Liver (tissue), 3 donors: ENCODE measurements around the gene NEK6.

Experiments
- ATF3 ChIP-seq: IDR thresholded peaks from 2 replicates; pipeline ENCODE4 v1.6.1; 2016; ENCODE audit warnings: antibody characterized with exemption
- EGR1 ChIP-seq, 2 donors: IDR thresholded peaks; 2 replicates each; pipeline ENCODE4 v1.6.1; 2016 to 2018; ENCODE audit warnings: antibody characterized with exemption in 2 of 2, low read depth in 2 of 2
- GABPA ChIP-seq, 2 donors: IDR thresholded peaks in 1 of 2; conservative IDR thresholded peaks in 1 of 2; 2 replicates each; pipeline ENCODE4 v1.6.1; 2016; ENCODE audit warnings: antibody characterized with exemption in 2 of 2, mild to moderate bottlenecking in 1 of 2, moderate library complexity in 1 of 2
- HNF4G ChIP-seq: IDR thresholded peaks from 2 replicates; pipeline ENCODE4 v1.6.1; 2016; ENCODE audit warnings: antibody characterized with exemption
- MAX ChIP-seq: IDR thresholded peaks from 2 replicates; pipeline ENCODE4 v1.6.1; 2016; ENCODE audit warnings: antibody characterized with exemption
- NR2F2 ChIP-seq: IDR thresholded peaks from 2 replicates; pipeline ENCODE4 v1.6.1; 2016; ENCODE audit warnings: antibody characterized with exemption
- RAD21 ChIP-seq, 2 donors: IDR thresholded peaks; 2 replicates each; pipeline ENCODE4 v1.6.1; 2016; ENCODE audit warnings: antibody characterized with exemption in 2 of 2, mild to moderate bottlenecking in 2 of 2
- YY1 ChIP-seq: IDR thresholded peaks from 2 replicates; pipeline ENCODE4 v1.6.1; 2016; ENCODE audit warnings: antibody characterized with exemption, mild to moderate bottlenecking
- TF ChIP-seq, protein P1 (sequence below): fragments of 150-350 bp; IDR thresholded peaks from 2 replicates; pipeline ENCODE4 v1.5.1; 2017; ENCODE audit warnings: improper control_type of control experiment, low read depth, low read length; ENCODE audit not compliant: missing input control
- TF ChIP-seq, protein P2 (sequence below): IDR thresholded peaks from 2 replicates; pipeline ENCODE4 v1.6.1; 2016; ENCODE audit warnings: antibody characterized with exemption, mild to moderate bottlenecking
- TF ChIP-seq, protein P3 (sequence below): IDR thresholded peaks from 2 replicates; pipeline ENCODE4 v1.6.1; 2016; ENCODE audit warnings: antibody characterized with exemption
- donor health status: healthy.
- donor health status: healthy.

GRCh38 chr9:124321416-124321815 is 63.7 kb downstream of the NEK6 start:
- no peak for TF ChIP-seq ATF3
- no peak for TF ChIP-seq NR2F2
- TF ChIP-seq MAX: no peak
- TF ChIP-seq, protein P1, sequence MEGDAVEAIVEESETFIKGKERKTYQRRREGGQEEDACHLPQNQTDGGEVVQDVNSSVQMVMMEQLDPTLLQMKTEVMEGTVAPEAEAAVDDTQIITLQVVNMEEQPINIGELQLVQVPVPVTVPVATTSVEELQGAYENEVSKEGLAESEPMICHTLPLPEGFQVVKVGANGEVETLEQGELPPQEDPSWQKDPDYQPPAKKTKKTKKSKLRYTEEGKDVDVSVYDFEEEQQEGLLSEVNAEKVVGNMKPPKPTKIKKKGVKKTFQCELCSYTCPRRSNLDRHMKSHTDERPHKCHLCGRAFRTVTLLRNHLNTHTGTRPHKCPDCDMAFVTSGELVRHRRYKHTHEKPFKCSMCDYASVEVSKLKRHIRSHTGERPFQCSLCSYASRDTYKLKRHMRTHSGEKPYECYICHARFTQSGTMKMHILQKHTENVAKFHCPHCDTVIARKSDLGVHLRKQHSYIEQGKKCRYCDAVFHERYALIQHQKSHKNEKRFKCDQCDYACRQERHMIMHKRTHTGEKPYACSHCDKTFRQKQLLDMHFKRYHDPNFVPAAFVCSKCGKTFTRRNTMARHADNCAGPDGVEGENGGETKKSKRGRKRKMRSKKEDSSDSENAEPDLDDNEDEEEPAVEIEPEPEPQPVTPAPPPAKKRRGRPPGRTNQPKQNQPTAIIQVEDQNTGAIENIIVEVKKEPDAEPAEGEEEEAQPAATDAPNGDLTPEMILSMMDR: no peak
- no peak for TF ChIP-seq YY1
- no peak for TF ChIP-seq HNF4G
- TF ChIP-seq, protein P2, sequence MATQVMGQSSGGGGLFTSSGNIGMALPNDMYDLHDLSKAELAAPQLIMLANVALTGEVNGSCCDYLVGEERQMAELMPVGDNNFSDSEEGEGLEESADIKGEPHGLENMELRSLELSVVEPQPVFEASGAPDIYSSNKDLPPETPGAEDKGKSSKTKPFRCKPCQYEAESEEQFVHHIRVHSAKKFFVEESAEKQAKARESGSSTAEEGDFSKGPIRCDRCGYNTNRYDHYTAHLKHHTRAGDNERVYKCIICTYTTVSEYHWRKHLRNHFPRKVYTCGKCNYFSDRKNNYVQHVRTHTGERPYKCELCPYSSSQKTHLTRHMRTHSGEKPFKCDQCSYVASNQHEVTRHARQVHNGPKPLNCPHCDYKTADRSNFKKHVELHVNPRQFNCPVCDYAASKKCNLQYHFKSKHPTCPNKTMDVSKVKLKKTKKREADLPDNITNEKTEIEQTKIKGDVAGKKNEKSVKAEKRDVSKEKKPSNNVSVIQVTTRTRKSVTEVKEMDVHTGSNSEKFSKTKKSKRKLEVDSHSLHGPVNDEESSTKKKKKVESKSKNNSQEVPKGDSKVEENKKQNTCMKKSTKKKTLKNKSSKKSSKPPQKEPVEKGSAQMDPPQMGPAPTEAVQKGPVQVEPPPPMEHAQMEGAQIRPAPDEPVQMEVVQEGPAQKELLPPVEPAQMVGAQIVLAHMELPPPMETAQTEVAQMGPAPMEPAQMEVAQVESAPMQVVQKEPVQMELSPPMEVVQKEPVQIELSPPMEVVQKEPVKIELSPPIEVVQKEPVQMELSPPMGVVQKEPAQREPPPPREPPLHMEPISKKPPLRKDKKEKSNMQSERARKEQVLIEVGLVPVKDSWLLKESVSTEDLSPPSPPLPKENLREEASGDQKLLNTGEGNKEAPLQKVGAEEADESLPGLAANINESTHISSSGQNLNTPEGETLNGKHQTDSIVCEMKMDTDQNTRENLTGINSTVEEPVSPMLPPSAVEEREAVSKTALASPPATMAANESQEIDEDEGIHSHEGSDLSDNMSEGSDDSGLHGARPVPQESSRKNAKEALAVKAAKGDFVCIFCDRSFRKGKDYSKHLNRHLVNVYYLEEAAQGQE: no peak
- no peak for TF ChIP-seq GABPA (IDR thresholded peaks at IDR 0.05 in 1 of 2, conservative IDR thresholded peaks at IDR 0.05 in 1 of 2)
- TF ChIP-seq, protein P3, sequence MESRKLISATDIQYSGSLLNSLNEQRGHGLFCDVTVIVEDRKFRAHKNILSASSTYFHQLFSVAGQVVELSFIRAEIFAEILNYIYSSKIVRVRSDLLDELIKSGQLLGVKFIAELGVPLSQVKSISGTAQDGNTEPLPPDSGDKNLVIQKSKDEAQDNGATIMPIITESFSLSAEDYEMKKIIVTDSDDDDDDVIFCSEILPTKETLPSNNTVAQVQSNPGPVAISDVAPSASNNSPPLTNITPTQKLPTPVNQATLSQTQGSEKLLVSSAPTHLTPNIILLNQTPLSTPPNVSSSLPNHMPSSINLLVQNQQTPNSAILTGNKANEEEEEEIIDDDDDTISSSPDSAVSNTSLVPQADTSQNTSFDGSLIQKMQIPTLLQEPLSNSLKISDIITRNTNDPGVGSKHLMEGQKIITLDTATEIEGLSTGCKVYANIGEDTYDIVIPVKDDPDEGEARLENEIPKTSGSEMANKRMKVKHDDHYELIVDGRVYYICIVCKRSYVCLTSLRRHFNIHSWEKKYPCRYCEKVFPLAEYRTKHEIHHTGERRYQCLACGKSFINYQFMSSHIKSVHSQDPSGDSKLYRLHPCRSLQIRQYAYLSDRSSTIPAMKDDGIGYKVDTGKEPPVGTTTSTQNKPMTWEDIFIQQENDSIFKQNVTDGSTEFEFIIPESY: no peak
- TF ChIP-seq RAD21 (IDR thresholded peaks at IDR 0.05): no peak
- no peak for TF ChIP-seq EGR1 (IDR thresholded peaks at IDR 0.05; ENCODE audit: low read depth in 2 of 2)
